SH-SY5Y (cell line): ENCODE measurements around the gene UTP15.

Experiments used
- GATA2 ChIP-seq: IDR thresholded peaks from 2 replicates; pipeline ENCODE4 v1.6.1; 2011; ENCODE audit warnings: mild to moderate bottlenecking, low read depth, low read length
- GATA3 ChIP-seq: IDR thresholded peaks from 2 replicates; pipeline ENCODE4 v1.6.1; 2011; ENCODE audit warnings: low read depth, mild to moderate bottlenecking, low read length, moderate library complexity

DNA sequence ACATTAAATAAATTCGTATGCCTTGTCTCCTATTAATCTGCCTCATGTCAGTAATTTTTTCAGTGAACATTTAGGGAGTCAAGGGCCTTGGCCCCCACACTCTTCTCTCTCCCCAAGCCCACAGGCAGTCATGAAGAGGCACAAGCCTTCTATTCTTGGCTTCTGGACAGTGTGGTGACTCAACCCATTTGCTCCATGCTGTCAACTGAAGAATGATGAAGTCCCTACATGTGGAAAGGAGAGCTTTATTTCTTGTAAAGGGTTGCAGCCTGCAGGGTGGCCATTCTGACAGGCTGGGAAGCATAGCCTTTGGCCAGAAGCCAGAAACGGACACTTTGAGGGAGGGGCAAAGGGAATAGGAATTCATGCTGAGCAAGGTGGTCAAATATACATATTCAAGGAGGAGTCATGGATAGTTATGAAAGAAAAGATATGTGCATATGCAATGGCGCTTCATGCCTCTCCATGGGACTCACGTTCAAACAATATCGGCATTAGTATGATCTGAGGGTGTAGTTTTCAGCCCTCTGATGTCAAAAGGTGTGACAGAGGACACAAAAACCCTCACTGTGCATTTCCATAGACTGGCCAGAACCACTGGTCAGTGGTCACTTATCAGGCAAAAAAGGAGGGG lies 31.4 kb upstream of the UTP15 start:
- no peak for TF ChIP-seq GATA3
- TF ChIP-seq GATA2 = no peak
